Measurements from ENCODE around the gene JARID2.

DNA sequence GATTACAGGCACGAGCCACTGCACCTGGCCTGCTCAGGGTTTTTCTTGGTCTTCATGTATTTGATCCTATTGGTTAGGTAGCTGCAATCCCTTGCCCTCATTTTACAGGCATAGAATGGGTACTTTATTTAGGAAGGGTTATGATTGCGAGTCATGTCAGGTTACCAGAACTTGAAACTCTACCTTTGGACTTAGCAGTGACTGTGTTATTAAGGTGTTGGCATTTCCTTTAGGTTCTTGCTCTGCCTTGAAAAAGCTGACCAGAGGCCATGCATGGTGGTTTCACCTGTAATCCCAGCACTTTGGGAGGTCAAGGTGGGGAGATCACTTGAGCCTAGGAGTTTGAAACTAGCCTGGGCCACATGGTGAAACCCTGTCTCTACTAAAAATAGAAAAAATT is 24.5 kb downstream of the JARID2 start:
- TF ChIP-seq, protein P1, sequence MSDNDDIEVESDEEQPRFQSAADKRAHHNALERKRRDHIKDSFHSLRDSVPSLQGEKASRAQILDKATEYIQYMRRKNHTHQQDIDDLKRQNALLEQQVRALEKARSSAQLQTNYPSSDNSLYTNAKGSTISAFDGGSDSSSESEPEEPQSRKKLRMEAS (IDR thresholded peaks at IDR 0.05; ENCODE audit: low read depth, low read length): no peak
- TF ChIP-seq RFX5 (IDR thresholded peaks at IDR 0.05; ENCODE audit: low read depth, low read length): no peak
- no peak for TF ChIP-seq TARDBP (IDR thresholded peaks at IDR 0.05; ENCODE audit: borderline replicate concordance)
- TF ChIP-seq EP300 (IDR thresholded peaks at IDR 0.05; ENCODE audit: borderline replicate concordance in 1 of 2, control insufficient read depth in 1 of 2, low read depth in 2 of 2, low read length in 2 of 2): no peak
- TF ChIP-seq MEF2A (IDR thresholded peaks at IDR 0.05; ENCODE audit: insufficient read depth, low read depth, low read length): no peak
- TF ChIP-seq SMC3 (IDR thresholded peaks at IDR 0.05; ENCODE audit: borderline replicate concordance, low read length): no peak
- no peak for TF ChIP-seq CHD2 (IDR thresholded peaks at IDR 0.05; ENCODE audit: borderline replicate concordance, low read depth, low read length)
